ENCODE measurements around the gene USP13.

USP13 gene

GRCh38 chr3:179734497-179735281 is 81.8 kb downstream of the USP13 start:
- no peak for TF ChIP-seq POLR2A (IDR thresholded peaks at IDR 0.05; ENCODE audit: extremely low read depth, insufficient read length)
- no peak for TF ChIP-seq MAX (IDR thresholded peaks at IDR 0.05; ENCODE audit: low read depth, low read length)
- no peak for TF ChIP-seq MYC (IDR thresholded peaks at IDR 0.05; ENCODE audit: low read depth, low read length)
- TF ChIP-seq CTCF (IDR thresholded peaks at IDR 0.05; ENCODE audit: low read depth, low read length): no peak
- no peak for DNase-seq (ENCODE audit: low read depth)
- no peak overlapping the region for H3K4me3 ChIP-seq (ENCODE audit: low read depth, low read length)

- DNase-seq (ENCODE audit: low read depth): no peak
- TF ChIP-seq POLR2A (IDR thresholded peaks at IDR 0.05; ENCODE audit: extremely low read depth, insufficient read length) (no peak), MAX (IDR thresholded peaks at IDR 0.05; ENCODE audit: low read depth, low read length) (no peak), CTCF (IDR thresholded peaks at IDR 0.05; ENCODE audit: low read depth, low read length) (no peak), MYC (IDR thresholded peaks at IDR 0.05; ENCODE audit: low read depth, low read length) (no peak)
- H3K4me3 ChIP-seq (ENCODE audit: low read depth, low read length): no peak overlapping the region
Observed at GRCh38 chr3:179735321-179735720, 82.5 kb downstream of the USP13 start.

GRCh38 chr3:179738998-179739397 is 86.2 kb downstream of the USP13 start:
- no peak overlapping the region for H3K4me3 ChIP-seq (ENCODE audit: low read depth, low read length)
- TF ChIP-seq MAX (IDR thresholded peaks at IDR 0.05; ENCODE audit: low read depth, low read length): no peak
- DNase-seq (ENCODE audit: low read depth): no peak

- DNase-seq (ENCODE audit: low read depth): no peak
- no peak overlapping the region for H3K4me3 ChIP-seq (ENCODE audit: low read depth, low read length)
- TF ChIP-seq CTCF (IDR thresholded peaks at IDR 0.05; ENCODE audit: low read depth, low read length) (no peak), POLR2A (IDR thresholded peaks at IDR 0.05; ENCODE audit: extremely low read depth, insufficient read length) (no peak), MYC (IDR thresholded peaks at IDR 0.05; ENCODE audit: low read depth, low read length) (no peak), MAX (IDR thresholded peaks at IDR 0.05; ENCODE audit: low read depth, low read length) (no peak)
Observed at GRCh38 chr3:179739816-179740594, 87.2 kb downstream of the USP13 start.

- peak; percentile 86 for DNase-seq (ENCODE audit: low read depth)
- TF ChIP-seq MAX (IDR thresholded peaks at IDR 0.05; ENCODE audit: low read depth, low read length): no peak
- no peak overlapping the region for H3K4me3 ChIP-seq (ENCODE audit: low read depth, low read length)
Observed at GRCh38 chr3:179743913-179744312, 91.1 kb downstream of the USP13 start.

GRCh38 chr3:179744667-179745066 is 91.8 kb downstream of the USP13 start:
- DNase-seq (ENCODE audit: low read depth): no peak
- H3K4me3 ChIP-seq (ENCODE audit: low read depth, low read length): no peak overlapping the region
- no peak for TF ChIP-seq MYC (IDR thresholded peaks at IDR 0.05; ENCODE audit: low read depth, low read length)
- no peak for TF ChIP-seq POLR2A (IDR thresholded peaks at IDR 0.05; ENCODE audit: extremely low read depth, insufficient read length)
- TF ChIP-seq CTCF (IDR thresholded peaks at IDR 0.05; ENCODE audit: low read depth, low read length): no peak
- no peak for TF ChIP-seq MAX (IDR thresholded peaks at IDR 0.05; ENCODE audit: low read depth, low read length)

Data from NB4 (cell line).